Activated CD8-positive, alpha-beta memory T cell treated with anti-CD3 and anti-CD28 coated beads for 4 hours (primary cell): Measurements from ENCODE around the gene BBS9.

Experiments used
- DNase-seq, 2 donors: peaks; one replicate each; pipeline ENCODE4 v3.0.0-alpha.2; 2020; ENCODE audit warnings: low read depth in 2 of 2

The BBS9 gene

GRCh38 chr7:33646166-33646565 is 516.8 kb downstream of the BBS9 start:
- no peak for DNase-seq

- no peak for DNase-seq
Measured at GRCh38 chr7:33646891-33647391, 517.6 kb downstream of the BBS9 start.

- no peak for DNase-seq
Measured at GRCh38 chr7:33649476-33650441, 520.4 kb downstream of the BBS9 start.

- no peak for DNase-seq
Measured at GRCh38 chr7:33650828-33651227, 521.5 kb downstream of the BBS9 start.

- no peak for DNase-seq
Measured at GRCh38 chr7:33651998-33652515, 522.7 kb downstream of the BBS9 start.

- no peak for DNase-seq
Measured at GRCh38 chr7:33654676-33655075, 525.3 kb downstream of the BBS9 start.
